GM20000 (cell line): ENCODE data around the gene GLI1.

Experiments
- DNase-seq: peaks from one replicate; pipeline ENCODE4 v3.0.0; 2012; ENCODE audit warnings: low spot score
- CTCF ChIP-seq: IDR thresholded peaks from 2 replicates; pipeline ENCODE4 v1.5.1; 2012; ENCODE audit warnings: mild to moderate bottlenecking, control low read depth; ENCODE audit errors: extremely low read depth, missing control alignments

Gene GLI1

GRCh38 chr12:57470286-57470969, 10.8 kb downstream of the GLI1 start:
- TF ChIP-seq CTCF: no peak
- no peak for DNase-seq

GRCh38 chr12:57470970-57471656, 11.5 kb downstream of the GLI1 start:
- TF ChIP-seq CTCF: no peak

GRCh38 chr12:57471661-57472060, 12.1 kb downstream of the GLI1 start:
- no peak for DNase-seq
- TF ChIP-seq CTCF: no peak

More at GRCh38 chr12:57470970-57471656, 11.5 kb downstream of the GLI1 start:
- no peak for DNase-seq

GRCh38 chr12:57472391-57472790, 12.8 kb downstream of the GLI1 start:
- TF ChIP-seq CTCF: no peak
- DNase-seq: no peak

- TF ChIP-seq CTCF: no peak
- DNase-seq: no peak
Observed at GRCh38 chr12:57473392-57473791, 13.8 kb downstream of the GLI1 start.

GRCh38 chr12:57473886-57474285, 14.3 kb downstream of the GLI1 start:
- DNase-seq: no peak
- TF ChIP-seq CTCF: no peak

- DNase-seq: no peak
- TF ChIP-seq CTCF: no peak
Observed at GRCh38 chr12:57474430-57474829, 14.8 kb downstream of the GLI1 start.
